ENCODE measurements around the gene MTRF1.
A peak's percentile ranks its signal among the peaks of the same experiment; 100 is the strongest.

MTRF1 gene

DNA sequence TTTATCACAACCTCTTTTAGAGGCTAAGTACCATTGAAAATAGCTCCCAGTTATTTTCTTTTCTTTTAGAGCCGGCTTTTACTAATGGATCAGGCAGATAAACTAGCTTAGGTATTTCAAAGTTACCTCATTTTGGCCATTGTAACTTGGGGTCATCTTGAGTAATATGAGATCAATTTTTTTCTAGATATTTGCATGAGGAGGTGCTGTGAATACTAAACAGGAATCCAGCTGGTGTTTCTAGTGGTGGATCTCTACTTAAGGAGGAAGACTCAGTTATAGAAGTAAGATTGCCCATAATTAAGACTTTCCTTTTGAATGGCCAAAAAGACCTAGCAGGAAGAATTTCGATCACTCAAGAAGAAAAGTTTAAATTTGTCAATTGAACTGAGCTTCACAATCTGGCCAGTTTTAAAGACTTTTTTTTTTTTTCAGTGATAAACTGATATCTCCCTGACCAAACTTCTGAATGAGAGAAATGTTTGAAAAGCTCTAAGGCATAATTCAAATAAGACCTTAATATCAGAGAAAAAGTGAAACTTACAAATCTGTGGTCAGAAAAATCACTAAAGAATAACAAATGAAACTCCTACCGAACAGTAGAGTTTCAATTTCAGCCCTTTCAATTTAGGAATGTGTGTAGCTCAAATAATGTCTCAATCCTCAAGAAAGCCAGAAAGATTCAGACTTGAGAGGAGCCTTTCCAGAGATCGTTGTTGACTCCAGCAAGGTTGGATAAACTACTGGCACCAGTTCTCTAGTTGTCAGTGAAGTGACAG lies 36.1 kb upstream of the MTRF1 start:
- Histone ChIP-seq H3K4me1 (ENCODE audit: low read length) (no peaks in the 10 kb centered on the region), H3K36me3 (replicated peaks; ENCODE audit: insufficient read depth, low read length) (no peaks in the 10 kb centered on the region), H3K9me2 (replicated peaks; ENCODE audit: insufficient read depth, low read length) (no peaks in the 10 kb centered on the region), H4K20me1 (ENCODE audit: insufficient read depth, low read length) (no peaks in the 10 kb centered on the region), H2AFZ (ENCODE audit: low read length) (no peak overlapping the region), H3K4me2 (ENCODE audit: low read depth, low read length) (no peak overlapping the region), H3K79me2 (ENCODE audit: low read length) (no peaks in the 10 kb centered on the region), H3K4me3 (ENCODE audit: low read length) (no peak overlapping the region), H3F3A (ENCODE audit: insufficient read depth, low read length) (no peaks in the 10 kb centered on the region), H3K9me3 (replicated peaks; ENCODE audit: insufficient read depth, low read length) (no peaks in the 10 kb centered on the region), H3K27ac (ENCODE audit: low read length) (no peak overlapping the region), H3K27me3 (replicated peaks; ENCODE audit: insufficient read depth, low read length) (peaks cover 32% of the 10 kb centered on the region), H3K9ac (ENCODE audit: low read length) (no peak overlapping the region)
- no peak for TF ChIP-seq EZH2phosphoT487 (IDR thresholded peaks at IDR 0.05; ENCODE audit: low read length)
- TF ChIP-seq, protein P1, sequence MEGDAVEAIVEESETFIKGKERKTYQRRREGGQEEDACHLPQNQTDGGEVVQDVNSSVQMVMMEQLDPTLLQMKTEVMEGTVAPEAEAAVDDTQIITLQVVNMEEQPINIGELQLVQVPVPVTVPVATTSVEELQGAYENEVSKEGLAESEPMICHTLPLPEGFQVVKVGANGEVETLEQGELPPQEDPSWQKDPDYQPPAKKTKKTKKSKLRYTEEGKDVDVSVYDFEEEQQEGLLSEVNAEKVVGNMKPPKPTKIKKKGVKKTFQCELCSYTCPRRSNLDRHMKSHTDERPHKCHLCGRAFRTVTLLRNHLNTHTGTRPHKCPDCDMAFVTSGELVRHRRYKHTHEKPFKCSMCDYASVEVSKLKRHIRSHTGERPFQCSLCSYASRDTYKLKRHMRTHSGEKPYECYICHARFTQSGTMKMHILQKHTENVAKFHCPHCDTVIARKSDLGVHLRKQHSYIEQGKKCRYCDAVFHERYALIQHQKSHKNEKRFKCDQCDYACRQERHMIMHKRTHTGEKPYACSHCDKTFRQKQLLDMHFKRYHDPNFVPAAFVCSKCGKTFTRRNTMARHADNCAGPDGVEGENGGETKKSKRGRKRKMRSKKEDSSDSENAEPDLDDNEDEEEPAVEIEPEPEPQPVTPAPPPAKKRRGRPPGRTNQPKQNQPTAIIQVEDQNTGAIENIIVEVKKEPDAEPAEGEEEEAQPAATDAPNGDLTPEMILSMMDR (IDR thresholded peaks at IDR 0.05; ENCODE audit: low read length), result no peak
- no peak for TF ChIP-seq EZH2 (optimal IDR thresholded peaks at IDR 0.05; ENCODE audit: low read depth, low read length)
- DNase-seq, result peak; percentile 17

DNA sequence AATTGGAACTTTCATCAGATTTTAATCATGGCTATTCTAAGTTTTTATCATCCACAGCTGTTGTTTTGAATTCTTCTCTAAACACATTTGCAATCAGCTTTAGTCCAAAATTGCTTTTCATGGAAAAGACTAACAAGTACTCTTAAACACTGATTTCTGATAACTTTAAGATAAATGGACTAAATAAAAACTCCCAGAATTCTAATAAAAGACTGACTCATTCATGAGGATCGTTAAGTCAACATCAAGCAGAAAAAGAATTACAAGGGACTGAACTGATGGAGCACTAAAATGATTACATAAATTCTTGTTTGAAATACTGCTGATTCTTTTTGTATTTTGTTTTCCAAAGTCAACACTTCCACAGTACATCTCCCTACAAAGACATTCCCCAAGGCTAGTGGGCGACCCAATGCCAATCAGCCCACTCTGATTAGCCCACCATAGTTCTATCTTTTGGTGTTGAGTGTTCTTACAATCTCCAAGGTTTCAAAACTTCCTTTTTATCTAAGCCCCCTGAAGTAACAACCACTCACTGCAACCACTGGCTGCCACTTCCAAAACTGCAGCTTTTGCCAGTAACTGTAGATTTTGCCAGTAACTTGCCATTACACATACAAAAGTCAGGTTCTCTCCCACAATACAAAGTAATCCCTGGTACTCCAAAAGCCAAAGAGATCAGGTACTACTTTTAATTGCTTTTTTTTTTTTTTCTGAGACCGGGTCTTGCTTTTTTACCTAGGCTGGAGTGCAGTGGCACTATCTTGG lies 33.7 kb upstream of the MTRF1 start:
- Histone ChIP-seq H3F3A (ENCODE audit: insufficient read depth, low read length) (no peaks in the 10 kb centered on the region), H3K9me2 (replicated peaks; ENCODE audit: insufficient read depth, low read length) (no peaks in the 10 kb centered on the region), H3K36me3 (replicated peaks; ENCODE audit: insufficient read depth, low read length) (no peaks in the 10 kb centered on the region), H3K79me2 (ENCODE audit: low read length) (no peaks in the 10 kb centered on the region), H4K20me1 (ENCODE audit: insufficient read depth, low read length) (no peaks in the 10 kb centered on the region), H3K4me1 (ENCODE audit: low read length) (no peaks in the 10 kb centered on the region), H3K9ac (ENCODE audit: low read length) (no peak overlapping the region), H2AFZ (ENCODE audit: low read length) (no peak overlapping the region), H3K4me2 (ENCODE audit: low read depth, low read length) (no peak overlapping the region), H3K27ac (ENCODE audit: low read length) (no peak overlapping the region), H3K27me3 (replicated peaks; ENCODE audit: insufficient read depth, low read length) (peaks cover 32% of the 10 kb centered on the region), H3K4me3 (ENCODE audit: low read length) (no peak overlapping the region), H3K9me3 (replicated peaks; ENCODE audit: insufficient read depth, low read length) (no peaks in the 10 kb centered on the region)
- TF ChIP-seq EZH2phosphoT487 (IDR thresholded peaks at IDR 0.05; ENCODE audit: low read length), result no peak
- no peak for DNase-seq

DNA sequence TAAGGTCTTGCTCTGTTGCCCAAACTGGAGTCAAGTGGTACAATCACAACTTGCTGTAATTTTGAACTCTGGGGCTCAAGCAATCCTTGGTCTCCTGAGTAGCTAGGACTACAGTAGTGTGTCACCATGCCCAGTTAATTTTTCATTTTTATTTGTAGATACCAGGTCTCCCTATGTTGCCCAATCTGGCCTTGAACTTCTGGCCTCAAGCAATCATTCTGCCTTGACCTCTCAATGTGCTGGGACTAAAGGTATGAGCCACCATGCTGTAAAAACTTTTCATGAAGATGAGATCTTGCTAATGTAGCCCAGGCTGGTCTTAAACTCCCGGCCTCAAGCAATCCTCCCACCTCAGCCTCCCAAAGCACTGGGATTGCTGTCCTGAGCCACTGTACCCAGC lies 32.6 kb upstream of the MTRF1 start:
- H3K36me3 ChIP-seq (replicated peaks; ENCODE audit: insufficient read depth, low read length), result no peaks in the 10 kb centered on the region
- no peak overlapping the region for H2AFZ ChIP-seq (ENCODE audit: low read length)
- no peak for DNase-seq
- H3K9me2 ChIP-seq (replicated peaks; ENCODE audit: insufficient read depth, low read length), result no peaks in the 10 kb centered on the region
- H3K4me1 ChIP-seq (ENCODE audit: low read length), result no peaks in the 10 kb centered on the region
- H3K4me3 ChIP-seq (ENCODE audit: low read length), result no peak overlapping the region
- no peaks in the 10 kb centered on the region for H4K20me1 ChIP-seq (ENCODE audit: insufficient read depth, low read length)
- no peak overlapping the region for H3K9ac ChIP-seq (ENCODE audit: low read length)
- H3K4me2 ChIP-seq (ENCODE audit: low read depth, low read length), result no peak overlapping the region
- peaks cover 30% of the 10 kb centered on the region for H3K27me3 ChIP-seq (replicated peaks; ENCODE audit: insufficient read depth, low read length)
- H3K79me2 ChIP-seq (ENCODE audit: low read length), result no peaks in the 10 kb centered on the region
- no peak overlapping the region for H3K27ac ChIP-seq (ENCODE audit: low read length)
- TF ChIP-seq EZH2 (optimal IDR thresholded peaks at IDR 0.05; ENCODE audit: low read depth, low read length) (no peak), EZH2phosphoT487 (IDR thresholded peaks at IDR 0.05; ENCODE audit: low read length) (no peak)
- TF ChIP-seq, protein P1 (IDR thresholded peaks at IDR 0.05; ENCODE audit: low read length), result no peak
- no peaks in the 10 kb centered on the region for H3K9me3 ChIP-seq (replicated peaks; ENCODE audit: insufficient read depth, low read length)
- H3F3A ChIP-seq (ENCODE audit: insufficient read depth, low read length), result no peaks in the 10 kb centered on the region

Data from MM.1S (cell line).